AG09319 (cell line): ENCODE data around the gene GANC.

Experiments
- DNase-seq: peaks from one replicate; pipeline ENCODE4 v3.0.0-alpha.2; 2010; ENCODE audit warnings: low read depth; ENCODE audit errors: extremely low read depth
- TF ChIP-seq, protein P1 (sequence below): IDR thresholded peaks from 2 replicates; pipeline ENCODE4 v1.5.1; 2011; ENCODE audit warnings: low read depth, mild to moderate bottlenecking, inconsistent platforms, low read length, moderate library complexity

Gene GANC

DNA sequence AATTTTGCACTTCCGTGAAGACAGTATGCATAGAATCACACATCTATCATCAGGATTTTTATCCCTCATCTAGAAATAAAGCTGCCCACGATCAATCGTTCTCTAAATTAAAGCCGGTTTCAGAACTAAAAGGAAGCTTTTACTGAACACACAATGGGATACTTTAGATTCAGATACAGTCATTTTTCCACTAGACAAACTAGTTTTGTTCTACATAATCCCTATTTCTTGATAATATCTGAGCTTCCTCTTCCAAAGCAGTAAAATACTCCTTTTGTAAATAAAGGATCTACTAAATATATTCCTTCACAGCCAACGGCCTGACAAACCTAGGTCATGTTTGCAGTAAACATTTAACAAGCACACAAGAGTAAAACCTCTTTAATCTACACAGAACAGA is 2.0 kb upstream of the GANC start:
- TF ChIP-seq, protein P1, sequence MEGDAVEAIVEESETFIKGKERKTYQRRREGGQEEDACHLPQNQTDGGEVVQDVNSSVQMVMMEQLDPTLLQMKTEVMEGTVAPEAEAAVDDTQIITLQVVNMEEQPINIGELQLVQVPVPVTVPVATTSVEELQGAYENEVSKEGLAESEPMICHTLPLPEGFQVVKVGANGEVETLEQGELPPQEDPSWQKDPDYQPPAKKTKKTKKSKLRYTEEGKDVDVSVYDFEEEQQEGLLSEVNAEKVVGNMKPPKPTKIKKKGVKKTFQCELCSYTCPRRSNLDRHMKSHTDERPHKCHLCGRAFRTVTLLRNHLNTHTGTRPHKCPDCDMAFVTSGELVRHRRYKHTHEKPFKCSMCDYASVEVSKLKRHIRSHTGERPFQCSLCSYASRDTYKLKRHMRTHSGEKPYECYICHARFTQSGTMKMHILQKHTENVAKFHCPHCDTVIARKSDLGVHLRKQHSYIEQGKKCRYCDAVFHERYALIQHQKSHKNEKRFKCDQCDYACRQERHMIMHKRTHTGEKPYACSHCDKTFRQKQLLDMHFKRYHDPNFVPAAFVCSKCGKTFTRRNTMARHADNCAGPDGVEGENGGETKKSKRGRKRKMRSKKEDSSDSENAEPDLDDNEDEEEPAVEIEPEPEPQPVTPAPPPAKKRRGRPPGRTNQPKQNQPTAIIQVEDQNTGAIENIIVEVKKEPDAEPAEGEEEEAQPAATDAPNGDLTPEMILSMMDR: no peak
- no peak for DNase-seq

DNA sequence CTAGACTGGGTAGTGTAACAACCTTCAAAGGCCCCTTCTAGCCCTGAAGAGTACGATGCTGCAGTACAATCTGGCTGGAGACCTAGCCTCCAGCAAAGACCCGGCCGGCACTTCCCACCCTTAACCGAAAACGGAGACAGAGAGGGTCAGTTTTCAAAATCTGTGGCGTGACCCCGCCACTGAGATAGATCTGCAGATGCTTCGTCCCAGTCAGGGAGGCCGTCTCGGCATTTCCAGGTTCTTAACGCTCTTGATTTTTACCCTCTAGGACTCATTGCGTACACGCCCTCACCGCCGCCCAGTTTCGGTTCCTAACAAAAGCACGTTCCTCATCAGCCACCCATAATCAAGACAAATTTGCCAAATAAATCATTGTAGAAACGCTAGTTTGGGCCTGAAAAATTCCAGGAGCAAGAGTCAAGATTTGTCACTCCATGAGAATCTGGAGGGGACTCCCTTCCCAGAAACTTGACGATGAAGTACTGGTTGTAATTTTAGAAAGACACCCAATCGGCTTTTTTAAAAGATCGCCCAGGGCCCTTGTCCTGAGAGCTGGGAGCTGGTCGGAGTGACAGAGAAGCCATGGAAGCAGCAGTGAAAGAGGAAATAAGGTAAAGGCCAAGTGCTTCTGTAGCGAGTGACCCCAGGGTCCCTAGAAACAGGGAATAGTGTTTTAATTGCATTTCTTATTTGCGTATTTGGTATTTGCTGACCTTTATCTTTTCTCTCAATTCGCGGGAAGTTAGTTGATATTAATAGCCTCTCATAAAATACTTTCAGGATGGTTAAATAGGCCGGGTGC is 1.1 kb downstream of the GANC start:
- no peak for DNase-seq
- TF ChIP-seq, protein P1: no peak

DNA sequence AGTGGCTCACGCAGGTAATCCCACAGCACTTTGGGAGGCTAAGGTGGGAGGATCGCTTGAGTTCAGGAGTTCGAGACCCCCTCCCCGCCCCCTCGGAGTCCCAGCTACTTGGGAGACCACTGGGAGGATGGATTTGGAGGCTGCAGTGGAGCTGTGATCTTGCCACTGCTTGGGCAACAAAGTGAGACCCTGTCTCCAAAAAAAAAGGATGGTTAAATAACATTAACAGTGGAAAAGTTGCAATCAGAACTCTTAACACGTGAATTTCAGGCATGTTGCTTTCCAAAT is 1.6 kb downstream of the GANC start:
- DNase-seq: no peak

DNA sequence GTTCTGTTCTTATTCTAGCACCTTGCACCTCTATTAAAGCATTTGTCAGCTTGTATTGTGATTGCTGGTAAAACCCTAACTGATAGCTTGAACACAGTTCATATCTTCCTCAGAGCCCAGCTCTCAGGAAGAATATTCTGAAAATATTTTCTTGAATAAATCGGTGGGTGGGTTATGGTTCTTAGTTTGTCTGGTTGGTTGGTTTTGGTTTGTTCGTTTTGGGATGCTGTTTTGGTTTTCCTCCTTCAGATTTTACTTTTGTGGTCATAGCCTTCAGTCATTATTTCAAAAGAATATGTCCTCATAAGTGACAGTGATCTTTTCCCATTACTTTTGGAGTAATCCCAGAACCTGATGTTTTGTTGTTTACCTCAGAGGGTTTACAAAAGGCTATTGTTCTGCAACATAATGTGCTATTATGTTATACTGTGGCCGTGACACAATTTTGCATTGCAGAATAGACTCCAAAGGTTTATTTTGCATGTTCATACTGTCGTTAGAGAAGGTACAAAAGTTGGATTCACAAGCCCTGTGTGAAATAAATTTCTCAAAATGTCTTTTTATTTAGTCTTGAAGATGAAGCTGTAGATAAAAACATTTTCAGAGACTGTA is 2.9 kb downstream of the GANC start:
- TF ChIP-seq, protein P1: no peak
- DNase-seq: no peak

More for the DNA sequence above, 1.6 kb downstream of the GANC start:
- TF ChIP-seq, protein P1: no peak

DNA sequence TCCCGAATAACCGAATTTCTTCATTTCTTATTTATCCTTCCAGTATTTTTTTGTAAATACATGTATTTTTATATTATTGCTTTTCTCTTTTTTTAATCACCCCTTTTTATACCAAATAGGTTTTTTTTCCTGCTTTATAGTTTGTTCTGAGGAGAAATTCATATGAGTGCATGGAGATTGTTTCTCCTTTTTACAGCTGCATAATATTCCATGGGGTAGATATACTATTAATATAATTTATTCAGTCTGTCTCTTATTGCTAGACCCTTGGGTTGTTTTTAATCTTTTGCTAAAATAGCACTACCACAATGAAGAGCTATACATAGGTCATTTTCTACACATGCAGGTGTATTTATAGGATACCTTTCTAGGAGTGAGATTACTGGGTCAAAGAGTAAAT is 3.8 kb downstream of the GANC start:
- DNase-seq: no peak
- TF ChIP-seq, protein P1: no peak

DNA sequence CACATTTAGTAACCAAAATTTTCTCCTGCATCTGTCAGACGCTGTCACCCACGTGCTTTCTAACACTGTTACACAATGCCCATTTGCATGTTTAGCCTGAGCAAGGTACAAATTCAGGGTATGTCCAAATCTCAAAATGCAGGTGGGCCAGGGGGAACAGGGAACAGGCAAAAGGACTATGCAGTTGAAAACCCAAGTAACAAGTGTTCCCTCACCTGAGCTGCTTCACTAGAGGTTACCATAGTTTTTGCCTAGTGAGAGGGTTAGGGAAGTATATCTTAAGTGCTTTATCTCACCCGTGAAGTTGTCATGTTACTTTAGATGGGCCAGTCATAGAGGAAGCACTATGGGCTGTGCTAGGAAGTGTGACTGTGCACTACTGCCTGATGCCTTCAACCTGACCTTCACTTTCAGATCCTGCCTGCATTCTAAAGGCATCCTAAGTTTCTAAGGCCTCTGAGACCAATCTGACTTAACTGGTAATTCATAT is 6.3 kb downstream of the GANC start:
- TF ChIP-seq, protein P1: no peak
- no peak for DNase-seq

DNA sequence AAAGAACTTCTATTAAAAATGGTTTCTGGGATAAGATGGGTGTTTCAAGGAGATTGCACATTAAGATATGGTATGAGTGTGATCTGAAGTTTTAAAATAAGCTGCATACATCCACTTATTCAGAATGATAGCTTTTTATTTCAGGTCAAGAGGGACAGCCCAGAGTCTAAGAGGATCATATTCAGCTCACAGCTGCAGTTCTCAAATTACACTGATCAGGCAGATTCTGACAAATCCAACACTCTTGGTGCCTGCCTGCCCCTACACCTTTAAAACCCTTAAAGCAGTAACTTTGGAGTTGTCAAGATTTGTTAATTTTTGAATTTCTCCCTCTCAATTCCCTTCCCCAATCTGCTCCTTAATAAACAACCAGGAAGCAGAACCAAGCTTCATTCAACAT is 9.3 kb downstream of the GANC start:
- no peak for DNase-seq
- TF ChIP-seq, protein P1: no peak
